Stomach (tissue), 9 donors: Measurements from ENCODE around the gene SND1. TPM values are rescaled to one million over a fixed set of nuclear protein-coding genes. Genes with fewer than 3 reads are reported as not detected.

ENCODE experiments used
- DNase-seq, 2 donors: peaks; one replicate each; pipeline versions ENCODE4 v3.0.0 to v3.0.0-alpha.2; 2013 to 2019
- H3K27ac ChIP-seq, 5 donors: fragments of 200-600 bp in 4 of 5; sonication (generic) in 4 of 5; one replicate each; pipeline ENCODE4 v1.5.1; 2013 to 2019; ENCODE audit warnings: mild to moderate bottlenecking in 1 of 5, moderate library complexity in 1 of 5
- H3K27me3 ChIP-seq, 3 donors: fragments of 200-600 bp; sonication (generic); one replicate each; pipeline ENCODE4 v1.5.1; 2017 to 2019; ENCODE audit warnings: mixed run types in 1 of 3
- H3K36me3 ChIP-seq, 4 donors: fragments of 200-600 bp; sonication (generic); 1 replicate in 3 of 4; 2 replicates in 1 of 4; pipeline ENCODE4 v1.5.1; 2016 to 2019
- H3K4me1 ChIP-seq, 4 donors: fragments of 200-600 bp; sonication (generic); one replicate each; pipeline ENCODE4 v1.5.1; 2016 to 2019
- H3K4me3 ChIP-seq, 4 donors: fragments of 200-600 bp; sonication (generic) in 3 of 4; one replicate each; pipeline ENCODE4 v1.5.1; 2016 to 2019; ENCODE audit warnings: mild to moderate bottlenecking in 1 of 4
- H3K9me3 ChIP-seq, 4 donors: fragments of 200-600 bp; sonication (generic); one replicate each; pipeline ENCODE4 v1.5.1; 2016 to 2019
- EP300 ChIP-seq: sonication (generic); formaldehyde crosslinking; IDR thresholded peaks from one replicate; pipeline ENCODE4 v1.6.1; 2017; ENCODE audit warnings: antibody characterized with exemption
- POLR2A ChIP-seq, 4 donors: fragments of 450-650 bp; IDR thresholded peaks; one replicate each; pipeline ENCODE4 v1.6.1; 2016; ENCODE audit warnings: antibody characterized with exemption in 4 of 4, control low read depth in 2 of 4, mild to moderate bottlenecking in 1 of 4, moderate library complexity in 1 of 4
- POLR2AphosphoS5 ChIP-seq, 3 donors: sonication (generic); formaldehyde crosslinking; IDR thresholded peaks; one replicate each; pipeline ENCODE4 v1.6.1; 2016; ENCODE audit warnings: antibody characterized with exemption in 3 of 3
- WGBS, 5 donors: extraction: QIAGEN DNeasy Blood & Tissue Kit in 3 of 5; methylation state at CpG; one replicate each; pipeline versions ENCODE4 v1.1.5 to v1.1.7; 2013 to 2018; 5-methylcytosine and 5-hydroxymethylcytosine counted together
- intact Hi-C: fragments of 100-400 bp; cut with DNase I; formaldehyde crosslinking; loops from one replicate; pipeline ENCODE4 v1.15.1; 2023; ENCODE audit warnings: low total_unique reads
- polyA plus RNA-seq, 3 donors: library from polyadenylated mRNA; stranded (reverse); fragments of 200-250 nt; gene quantifications; one replicate each; pipeline ENCODE4 v1.2.3, GENCODE V29; 2013
- total RNA-seq, 5 donors: library from RNA; depleted of rRNA; stranded (reverse); fragments of >200 nt; gene quantifications; one replicate each; pipeline versions ENCODE4 v1.1.0 to v1.2.3, GENCODE V29; 2014 to 2016
- TF ChIP-seq, protein P1 (sequence below), 7 experiments: fragments of 450-650 bp in 4 of 7; fragments of 200-600 bp in 3 of 7; sonication (generic) in 3 of 7; IDR thresholded peaks; one replicate each; pipeline ENCODE4 v1.5.1; 2016 to 2019; ENCODE audit warnings: antibody characterized with exemption in 7 of 7, control low read depth in 2 of 7, mild to moderate bottlenecking in 1 of 7
- donor health status: healthy with polysubstance abuse.
- donor health status: Bipolar disorder and iron deficiency.
- donor health status: healthy.

The SND1 gene
- total and polyA plus RNA-seq, 8 donors: 63.3 to 799 (median 126) TPM

DNA sequence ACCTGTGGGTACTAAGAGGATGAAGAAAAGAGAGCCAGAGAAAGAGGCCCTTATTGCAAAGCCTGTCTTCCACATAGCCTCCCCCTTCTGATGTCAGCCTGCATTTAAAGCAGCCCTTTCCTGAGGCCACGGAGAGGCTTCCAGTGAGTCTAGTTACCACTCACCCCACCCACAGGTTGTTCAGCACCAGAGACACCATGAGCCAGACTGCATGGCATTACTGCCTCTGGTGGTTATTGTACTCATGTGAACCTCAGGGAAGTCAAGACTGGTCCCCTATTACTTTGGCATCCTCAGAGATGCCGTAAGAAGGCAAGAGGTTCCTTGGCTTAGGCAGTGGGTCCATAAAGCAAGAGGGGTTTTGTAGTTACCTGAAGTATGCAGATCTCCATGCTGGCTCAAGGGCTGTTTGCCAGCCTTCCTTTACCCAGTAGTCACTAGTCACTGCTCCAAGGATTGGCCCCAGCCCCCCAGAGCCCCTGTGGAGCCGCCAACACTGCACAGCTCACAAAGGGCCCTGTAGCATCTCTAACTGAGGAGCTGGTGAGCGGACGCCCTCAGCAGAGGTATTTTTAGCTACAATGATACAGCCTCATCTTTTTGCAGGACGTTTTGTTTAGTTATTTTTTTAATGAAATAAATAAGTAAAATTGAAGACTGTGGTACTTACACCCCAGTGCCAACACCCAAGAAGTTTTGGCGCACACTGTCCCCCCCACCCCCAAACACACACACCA, 358.6 kb downstream of the SND1 start:
- DNase-seq: no peak
- Histone ChIP-seq H3K9me3 (no peaks in the 10 kb centered on the region), H3K36me3 (peaks cover 0 to 30% (median 10%) of the 10 kb centered on the region in 4 donors), H3K27ac (peak overlapping the region in 1 of 5 donors; percentile 53), H3K4me3 (no peak overlapping the region), H3K4me1 (peaks cover 0 to 37% (median 14%) of the 10 kb centered on the region in 4 donors), H3K27me3 (no peaks in the 10 kb centered on the region)
- 66 to 91% (median 85%) methylated on average over 7 of the region's 7 CpGs for WGBS, 5 donors
- intact Hi-C loops: no loop called here
- TF ChIP-seq, protein P1, sequence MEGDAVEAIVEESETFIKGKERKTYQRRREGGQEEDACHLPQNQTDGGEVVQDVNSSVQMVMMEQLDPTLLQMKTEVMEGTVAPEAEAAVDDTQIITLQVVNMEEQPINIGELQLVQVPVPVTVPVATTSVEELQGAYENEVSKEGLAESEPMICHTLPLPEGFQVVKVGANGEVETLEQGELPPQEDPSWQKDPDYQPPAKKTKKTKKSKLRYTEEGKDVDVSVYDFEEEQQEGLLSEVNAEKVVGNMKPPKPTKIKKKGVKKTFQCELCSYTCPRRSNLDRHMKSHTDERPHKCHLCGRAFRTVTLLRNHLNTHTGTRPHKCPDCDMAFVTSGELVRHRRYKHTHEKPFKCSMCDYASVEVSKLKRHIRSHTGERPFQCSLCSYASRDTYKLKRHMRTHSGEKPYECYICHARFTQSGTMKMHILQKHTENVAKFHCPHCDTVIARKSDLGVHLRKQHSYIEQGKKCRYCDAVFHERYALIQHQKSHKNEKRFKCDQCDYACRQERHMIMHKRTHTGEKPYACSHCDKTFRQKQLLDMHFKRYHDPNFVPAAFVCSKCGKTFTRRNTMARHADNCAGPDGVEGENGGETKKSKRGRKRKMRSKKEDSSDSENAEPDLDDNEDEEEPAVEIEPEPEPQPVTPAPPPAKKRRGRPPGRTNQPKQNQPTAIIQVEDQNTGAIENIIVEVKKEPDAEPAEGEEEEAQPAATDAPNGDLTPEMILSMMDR (IDR thresholded peaks at IDR 0.05): no peak
- TF ChIP-seq POLR2AphosphoS5 (IDR thresholded peaks at IDR 0.05) (no peak), POLR2A (IDR thresholded peaks at IDR 0.05) (no peak), EP300 (no peak)

GRCh38 chr7:128011131-128011661, 359.2 kb downstream of the SND1 start:
- TF ChIP-seq POLR2A (IDR thresholded peaks at IDR 0.05): no peak
- no peak for TF ChIP-seq POLR2AphosphoS5 (IDR thresholded peaks at IDR 0.05)
- TF ChIP-seq, protein P1 (IDR thresholded peaks at IDR 0.05): no peak
- no peak for TF ChIP-seq EP300
- 48 to 64% (median 53%) methylated on average over 2 of the region's 2 CpGs for WGBS, 5 donors
- no peak for DNase-seq
- peaks cover 0 to 23% (median 10%) of the 10 kb centered on the region in 4 donors for H3K36me3 ChIP-seq
- peaks cover 0 to 33% (median 13%) of the 10 kb centered on the region in 4 donors for H3K4me1 ChIP-seq
- intact Hi-C loops: no loop called here
- no peaks in the 10 kb centered on the region for H3K27me3 ChIP-seq
- peak overlapping the region in 1 of 5 donors; percentile 53 for H3K27ac ChIP-seq
- H3K4me3 ChIP-seq: no peak overlapping the region
- no peaks in the 10 kb centered on the region for H3K9me3 ChIP-seq

- 85 to 98% (median 96%) methylated on average over 4 of the region's 4 CpGs for WGBS, 5 donors
- no peaks in the 10 kb centered on the region for H3K9me3 ChIP-seq
- DNase-seq: no peak
- intact Hi-C loops: no loop called here
- TF ChIP-seq EP300 (no peak), POLR2AphosphoS5 (IDR thresholded peaks at IDR 0.05) (no peak), POLR2A (IDR thresholded peaks at IDR 0.05) (no peak)
- no peak overlapping the region for H3K4me3 ChIP-seq
- peaks cover 17 to 40% (median 30%) of the 10 kb centered on the region in 4 donors for H3K4me1 ChIP-seq
- peaks cover 0 to 28% (median 9%) of the 10 kb centered on the region in 4 donors for H3K36me3 ChIP-seq
- H3K27me3 ChIP-seq: no peaks in the 10 kb centered on the region
- no peak overlapping the region for H3K27ac ChIP-seq
These were observed 362.8 kb downstream of the SND1 start for GRCh38 chr7:128014811-128015210.

- H3K4me3 ChIP-seq: no peak overlapping the region
- peak overlapping the region in 3 of 5 donors; percentile 28 to 70 (median 44) for H3K27ac ChIP-seq
- TF ChIP-seq POLR2A (IDR thresholded peaks at IDR 0.05): no peak
- TF ChIP-seq, protein P1 (IDR thresholded peaks at IDR 0.05): peak in 1 of 7 experiments; percentile 21
- no peaks in the 10 kb centered on the region for H3K9me3 ChIP-seq
- peak in 1 of 2 donors; percentile 56 for DNase-seq
- 49 to 67% (median 59%) methylated on average over 6 of the region's 6 CpGs for WGBS, 5 donors
- peaks cover 6 to 41% (median 18%) of the 10 kb centered on the region in 4 donors for H3K36me3 ChIP-seq
- H3K4me1 ChIP-seq: peaks cover 17 to 37% (median 21%) of the 10 kb centered on the region in 4 donors
- intact Hi-C loops: no loop called here
- H3K27me3 ChIP-seq: no peaks in the 10 kb centered on the region
These were observed 365.5 kb downstream of the SND1 start for GRCh38 chr7:128017460-128017859.
